MCF 10A (cell line): ENCODE data around the gene FBH1. TPM values are rescaled to one million over a fixed set of nuclear protein-coding genes. Genes with fewer than 3 reads are reported as not detected.
A peak's percentile ranks its signal among the peaks of the same experiment; 100 is the strongest.
"Not testable (repeated sequence)": the region's sequence is repeated elsewhere in the genome, so short reads cannot be mapped to it uniquely, and the experiment has no call there.

ENCODE experiments used
- BruUV-seq: library from RNA; stranded (reverse); fragments of 400-500 nt; replicated peaks from 2 replicates; lab custom pipeline; 2021; lab: Mats Ljungman, UMichigan
- CTCF ChIA-PET: fragments of 300-600 bp; sonication (Branson Sonifier 250); formaldehyde crosslinking; extraction: SDS; loops from one replicate; lab custom pipeline; 2021; ENCODE audit warnings: antibody characterized with exemption, inconsistent platforms; lab: Yijun Ruan, JAX
- POLR2A ChIA-PET: fragments of 300-600, 350-650 bp; sonication (Branson Sonifier 250); formaldehyde crosslinking; extraction: SDS; loops from one replicate; lab custom pipeline; 2020; ENCODE audit warnings: antibody characterized with exemption, inconsistent platforms; lab: Yijun Ruan, JAX
- DNase-seq: peaks from one replicate; pipeline ENCODE4 v3.0.0-alpha.2; 2018; ENCODE audit not compliant: unreplicated experiment
- H3K27ac Mint-ChIP-seq: one replicate; pipeline ENCODE4 v1.8.0; 2022; ENCODE audit warnings: mild to moderate bottlenecking, low read depth, mixed read lengths; ENCODE audit not compliant: unreplicated experiment
- H3K27me3 Mint-ChIP-seq: one replicate; pipeline ENCODE4 v1.8.0; 2022; ENCODE audit warnings: mixed read lengths; ENCODE audit not compliant: insufficient read depth, unreplicated experiment
- H3K36me3 Mint-ChIP-seq: one replicate; pipeline ENCODE4 v1.8.0; 2022; ENCODE audit warnings: mild to moderate bottlenecking, moderate library complexity, mixed read lengths; ENCODE audit not compliant: insufficient read depth, unreplicated experiment
- H3K4me1 Mint-ChIP-seq: one replicate; pipeline ENCODE4 v1.8.0; 2022; ENCODE audit warnings: mixed read lengths; ENCODE audit not compliant: insufficient read depth, unreplicated experiment
- H3K4me3 Mint-ChIP-seq: one replicate; pipeline ENCODE4 v1.8.0; 2022; ENCODE audit warnings: mild to moderate bottlenecking, moderate library complexity, mixed read lengths; ENCODE audit not compliant: unreplicated experiment
- H3K9me3 Mint-ChIP-seq: one replicate; pipeline ENCODE4 v1.8.0; 2022; ENCODE audit warnings: mixed read lengths; ENCODE audit not compliant: unreplicated experiment
- CTCF ChIP-seq: fragments of 200-600 bp; IDR thresholded peaks from one replicate; pipeline ENCODE4 v1.8.0; 2022; ENCODE audit warnings: antibody characterized with exemption, mild to moderate bottlenecking; ENCODE audit not compliant: unreplicated experiment
- intact Hi-C: fragments of 100-400 bp; cut with micrococcal nuclease; formaldehyde crosslinking; loops from 2 replicates; pipeline ENCODE4 v1.14.1; 2022
- total RNA-seq: library from RNA; stranded (reverse); gene quantifications from 2 replicates; pipeline ENCODE4 v1.2.3, GENCODE V29; 2022

FBH1 gene
- total RNA-seq, 1 experiment from 2014 or later: 61.8 TPM

- TF ChIP-seq CTCF: no peak
- DNase-seq: no peak
- no TSS peak for BruUV-seq
- CTCF ChIA-PET: interaction anchor here (0.7 to 1.0 kb wide), 2 partner anchors 12 to 24 kb away, joined by 3 to 4 read pairs; no protein-coding TSS in a partner anchor
- peaks cover 5% of the 10 kb centered on the region for H3K4me1 Mint-ChIP-seq
- no peaks in the 10 kb centered on the region for H3K27me3 Mint-ChIP-seq
- H3K4me3 Mint-ChIP-seq: no peak overlapping the region
- POLR2A ChIA-PET: interaction anchor here (0.6 to 1.4 kb wide), 2 partner anchors 12 to 1434 kb away, joined by 3 to 5 read pairs; no protein-coding TSS in a partner anchor
- H3K9me3 Mint-ChIP-seq: no peaks in the 10 kb centered on the region
- intact Hi-C loops: no loop called here
- peaks cover 47% of the 10 kb centered on the region for H3K36me3 Mint-ChIP-seq
- H3K27ac Mint-ChIP-seq: no peak overlapping the region
These were observed 13.5 kb downstream of the FBH1 start for GRCh38 chr10:5903563-5903962.

DNA sequence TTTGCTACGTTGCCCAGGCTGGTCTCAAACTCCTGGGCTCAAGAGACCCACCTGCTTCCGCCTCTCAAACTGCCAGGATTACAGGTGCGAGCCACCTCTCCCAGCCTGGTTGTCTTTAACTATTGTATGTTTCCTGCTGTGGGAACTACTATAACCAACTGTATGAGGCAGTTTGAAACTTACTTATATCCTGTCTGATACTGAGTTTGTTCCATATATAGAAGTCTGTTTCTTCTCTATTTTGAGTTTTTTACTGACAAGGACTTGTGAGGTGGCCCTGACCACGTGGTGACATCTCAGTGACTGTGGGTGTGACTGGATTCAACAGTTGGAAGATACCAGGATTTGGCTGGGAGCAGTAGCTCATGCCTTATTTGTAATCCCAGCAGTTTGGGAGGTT, 14.2 kb downstream of the FBH1 start:
- BruUV-seq: no TSS peak
- H3K36me3 Mint-ChIP-seq: peaks cover 54% of the 10 kb centered on the region
- H3K9me3 Mint-ChIP-seq: no peaks in the 10 kb centered on the region
- no peak overlapping the region for H3K4me3 Mint-ChIP-seq
- POLR2A ChIA-PET: interaction anchor here (1.4 to 1.8 kb wide), 2 partner anchors 13 to 15 kb away, joined by 5 to 7 read pairs; partner anchors contain the start of genes ANKRD16 and FBH1
- DNase-seq: no peak
- peaks cover 5% of the 10 kb centered on the region for H3K4me1 Mint-ChIP-seq
- H3K27me3 Mint-ChIP-seq: no peaks in the 10 kb centered on the region
- intact Hi-C loops: no loop called here
- TF ChIP-seq CTCF: no peak
- H3K27ac Mint-ChIP-seq: no peak overlapping the region
- CTCF ChIA-PET: no interaction called here

DNA sequence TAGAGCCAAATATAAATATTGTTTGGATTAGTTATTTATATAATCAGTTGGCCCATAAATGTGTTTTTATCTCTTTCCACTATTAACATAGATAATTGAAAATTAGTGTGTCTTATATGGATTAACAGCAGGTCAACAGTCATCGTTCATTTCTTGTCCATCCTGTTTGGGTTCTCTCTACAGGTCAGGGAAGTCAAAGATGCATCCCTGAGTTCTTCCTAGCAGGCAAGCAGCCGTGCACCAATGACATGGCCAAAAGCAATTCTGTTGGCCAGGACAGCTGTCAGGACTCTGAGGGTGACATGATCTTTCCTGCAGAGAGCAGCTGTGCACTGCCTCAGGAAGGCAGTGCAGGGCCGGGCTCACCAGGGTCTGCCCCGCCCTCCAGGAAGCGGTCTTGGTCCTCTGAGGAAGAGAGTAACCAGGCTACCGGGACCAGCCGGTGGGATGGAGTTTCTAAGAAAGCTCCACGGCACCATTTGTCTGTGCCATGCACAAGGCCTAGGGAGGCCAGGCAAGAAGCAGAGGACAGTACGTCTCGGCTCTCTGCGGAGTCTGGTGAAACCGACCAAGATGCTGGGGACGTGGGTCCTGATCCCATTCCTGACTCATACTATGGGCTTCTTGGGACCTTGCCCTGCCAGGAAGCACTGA, 15.9 kb downstream of the FBH1 start:
- Mint-ChIP-seq H3K4me1 (peaks cover 5% of the 10 kb centered on the region), H3K4me3 (no peak overlapping the region), H3K9me3 (no peaks in the 10 kb centered on the region), H3K27ac (peak overlapping the region; percentile 33), H3K36me3 (peaks cover 70% of the 10 kb centered on the region), H3K27me3 (no peaks in the 10 kb centered on the region)
- DNase-seq: no peak
- BruUV-seq: no TSS peak
- TF ChIP-seq CTCF: no peak
- POLR2A ChIA-PET: interaction anchor here (0.9 to 1.8 kb wide), 3 partner anchors 17 to 243 kb away, joined by 3 to 7 read pairs (median 3); partner anchors contain the start of genes ANKRD16, FBH1 and GDI2
- intact Hi-C loops: no loop called here
- CTCF ChIA-PET: interaction anchor here (0.6 kb wide), 1 partner anchor 10 kb away, joined by 4 read pairs; no protein-coding TSS in a partner anchor

GRCh38 chr10:5906651-5907050, 16.6 kb downstream of the FBH1 start:
- BruUV-seq: no TSS peak
- peaks cover 77% of the 10 kb centered on the region for H3K36me3 Mint-ChIP-seq
- ChIA-PET CTCF (no interaction called here), POLR2A (interaction anchor here (0.9 to 1.2 kb wide), 2 partner anchors 93 to 242 kb away, joined by 3 read pairs; partner anchors contain the start of gene GDI2)
- H3K4me1 Mint-ChIP-seq: peaks cover 5% of the 10 kb centered on the region
- H3K27me3 Mint-ChIP-seq: no peaks in the 10 kb centered on the region
- no peak overlapping the region for H3K4me3 Mint-ChIP-seq
- TF ChIP-seq CTCF: no peak
- no peaks in the 10 kb centered on the region for H3K9me3 Mint-ChIP-seq
- intact Hi-C loops: no loop called here
- DNase-seq: no peak
- peak overlapping the region; percentile 33 for H3K27ac Mint-ChIP-seq

DNA sequence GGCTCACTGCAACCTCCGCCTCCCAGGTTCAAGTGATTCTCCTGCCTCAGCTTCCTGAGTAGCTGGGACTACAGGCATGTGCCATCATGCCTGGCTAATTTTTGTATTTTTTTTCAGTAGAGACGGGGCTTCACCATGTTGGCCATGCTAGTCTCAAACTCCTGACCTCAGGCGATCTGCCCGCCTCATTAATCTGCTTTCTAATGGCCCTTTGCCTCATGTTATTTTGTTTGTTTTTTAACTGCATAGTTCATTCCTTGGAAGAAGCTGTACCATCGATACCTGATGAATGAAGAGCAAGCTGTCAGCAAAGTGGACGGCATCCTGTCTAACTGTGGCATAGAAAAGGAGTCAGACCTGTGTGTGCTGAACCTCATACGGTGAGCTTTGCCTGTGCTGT, 18.6 kb downstream of the FBH1 start:
- DNase-seq, H3K27me3 Mint-ChIP-seq, H3K4me3 Mint-ChIP-seq, H3K9me3 Mint-ChIP-seq, BruUV-seq, intact Hi-C loops, H3K4me1 Mint-ChIP-seq, H3K27ac Mint-ChIP-seq: not testable (repeated sequence)
- CTCF ChIA-PET: interaction anchor here (0.7 to 1.4 kb wide), 2 partner anchors 28 to 175 kb away, joined by 3 to 4 read pairs; no protein-coding TSS in a partner anchor
- peaks cover 83% of the 10 kb centered on the region for H3K36me3 Mint-ChIP-seq
- POLR2A ChIA-PET: interaction anchor here (1.0 to 2.0 kb wide), 2 partner anchors 12 to 18 kb away, joined by 4 to 9 read pairs; no protein-coding TSS in a partner anchor
